Endometrium (tissue), 2 donors: ENCODE results near the gene UGGT1.
"Not testable (repeated sequence)": the region's sequence is repeated elsewhere in the genome, so short reads cannot be mapped to it uniquely, and the experiment has no call there.

ENCODE experiments used
- FAIRE-seq: peaks from 2 replicates; lab custom pipeline; 2012; peaks lifted over from hg19 to GRCh38; lab: Jason Lieb, UNC
- donor health status: control.
- donor health status: control.

UGGT1 gene

DNA sequence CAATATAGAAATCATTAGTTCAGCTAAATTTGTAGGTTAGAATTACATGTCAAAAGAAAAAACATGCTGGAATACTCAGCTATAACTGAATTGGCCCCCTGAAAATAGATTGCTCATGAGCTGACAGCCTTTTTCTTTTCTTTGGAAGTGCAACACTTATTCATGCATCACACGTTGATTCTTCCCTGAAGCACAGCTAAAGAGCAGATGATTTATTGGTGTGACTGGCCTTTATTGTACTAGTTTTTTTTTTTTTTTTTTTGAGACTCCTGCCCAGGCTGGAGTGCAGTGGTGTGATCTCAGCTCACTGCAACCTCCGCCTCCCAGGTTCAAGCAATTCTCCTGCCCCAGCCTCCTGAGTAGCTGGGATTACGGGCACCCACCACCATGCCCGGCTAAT, 83.1 kb downstream of the UGGT1 start:
- FAIRE-seq = not testable (repeated sequence)

DNA sequence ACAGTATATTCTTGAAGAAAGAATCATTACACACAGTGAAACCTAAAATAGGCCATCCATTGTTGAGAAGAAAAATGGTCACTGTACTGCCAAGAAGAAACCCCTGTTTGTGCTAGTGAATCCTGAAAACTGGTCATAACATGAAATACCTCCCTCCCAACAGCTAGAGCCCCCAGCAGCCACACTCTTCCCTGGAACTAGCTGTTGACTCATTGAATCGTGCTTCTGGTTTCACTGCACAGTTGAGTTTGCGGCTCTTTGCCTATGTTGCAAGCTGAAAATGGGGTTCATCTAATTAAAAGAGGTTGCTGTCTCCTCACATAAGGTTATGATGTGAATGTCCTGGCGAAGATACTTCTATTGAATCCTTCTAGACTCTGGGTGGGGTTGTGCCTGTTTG, 86.3 kb downstream of the UGGT1 start:
- FAIRE-seq = no peak

DNA sequence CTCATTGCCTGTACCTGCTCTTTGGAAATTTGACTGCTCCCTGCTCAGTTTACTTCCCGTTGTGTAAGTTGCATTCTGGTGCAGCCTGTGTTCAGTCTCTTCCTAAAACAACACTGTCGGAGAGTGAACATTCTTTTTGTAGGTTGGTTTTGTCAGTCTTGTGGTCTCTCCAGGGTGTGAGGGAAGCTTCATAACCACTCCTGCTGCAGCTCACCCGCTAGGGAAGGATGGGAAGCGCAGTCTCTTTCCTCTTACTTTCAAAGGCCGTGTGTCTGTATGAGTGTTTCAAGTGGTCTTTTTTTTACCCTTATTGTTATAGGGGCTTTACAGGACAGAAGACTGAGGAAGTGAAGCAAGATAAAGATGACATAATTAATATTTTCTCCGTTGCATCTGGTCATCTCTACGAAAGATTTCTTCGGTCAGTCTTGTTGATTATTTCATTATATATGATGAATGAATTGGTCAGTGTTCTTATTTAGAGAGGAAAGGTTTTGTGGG, 87.2 kb downstream of the UGGT1 start:
- FAIRE-seq = no peak

DNA sequence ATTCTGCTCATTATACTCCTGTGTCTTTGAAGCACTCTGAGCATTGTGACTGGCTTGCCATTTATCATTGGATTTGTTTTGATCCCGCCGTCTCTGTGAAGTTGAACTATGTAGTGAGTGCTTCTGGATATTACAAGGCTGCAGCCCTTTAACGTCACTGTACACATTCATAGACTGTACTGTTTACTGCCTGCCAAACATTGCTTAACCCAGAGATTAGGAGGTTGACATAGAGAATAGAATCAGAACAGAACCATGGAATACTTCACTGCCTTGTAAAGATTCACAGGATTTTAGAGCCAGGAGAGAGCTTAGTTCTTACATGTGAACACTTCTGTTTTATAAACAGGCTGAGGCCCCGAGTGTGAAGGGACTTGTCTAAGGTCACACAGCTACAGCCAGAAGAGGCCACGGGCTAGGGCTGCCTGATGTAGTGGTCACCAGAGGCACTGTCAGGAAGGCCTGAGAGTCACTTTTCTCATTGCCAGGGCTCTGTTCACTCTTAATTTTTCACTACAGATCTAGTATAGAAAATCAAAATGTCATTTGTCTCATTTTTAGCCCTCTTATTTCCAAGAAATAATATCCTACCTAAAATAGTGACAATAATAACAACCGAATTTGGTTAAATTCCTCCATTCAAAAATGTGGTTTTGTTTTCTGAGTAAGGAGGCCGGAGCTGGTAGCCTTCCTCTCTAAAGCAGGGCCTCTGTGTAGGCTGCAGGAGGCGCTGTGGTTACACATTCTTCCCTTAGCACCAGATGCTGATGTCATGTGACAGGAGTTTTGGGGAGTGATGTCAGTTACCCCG, 87.9 kb downstream of the UGGT1 start:
- no peak for FAIRE-seq

DNA sequence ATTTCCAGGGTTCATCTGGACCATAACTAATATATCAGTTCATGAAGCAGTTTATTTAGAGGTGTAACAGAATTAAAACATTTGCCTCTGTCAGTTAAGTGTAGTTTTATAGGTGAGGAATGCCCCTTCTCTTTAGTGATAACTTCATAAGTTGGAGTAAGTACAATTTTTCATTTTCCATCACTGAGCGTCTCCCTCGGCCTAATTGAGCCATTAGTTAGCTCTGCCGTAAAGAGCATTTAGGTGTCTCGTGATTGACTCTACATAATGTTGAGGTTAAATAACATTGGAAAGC, 88.4 kb downstream of the UGGT1 start:
- no peak for FAIRE-seq

DNA sequence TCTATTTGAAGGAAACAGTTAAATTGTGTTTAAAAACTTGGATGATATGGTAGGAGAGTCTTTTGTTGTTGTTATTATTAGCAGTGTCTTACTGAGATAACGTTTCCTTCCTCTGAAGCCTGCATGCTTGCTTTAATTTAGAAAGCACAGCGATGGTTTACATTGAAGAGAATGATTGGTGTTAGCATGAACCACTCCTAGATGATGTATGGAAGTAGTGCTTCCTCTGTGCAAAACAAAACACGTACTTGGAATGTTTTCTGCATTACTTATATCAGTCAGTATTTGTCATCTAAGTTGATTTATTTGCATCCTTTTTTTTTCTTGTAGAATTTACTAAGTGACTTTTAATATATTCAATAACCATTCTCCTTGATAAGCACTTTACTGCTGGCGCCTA, 89.0 kb downstream of the UGGT1 start:
- no peak for FAIRE-seq

DNA sequence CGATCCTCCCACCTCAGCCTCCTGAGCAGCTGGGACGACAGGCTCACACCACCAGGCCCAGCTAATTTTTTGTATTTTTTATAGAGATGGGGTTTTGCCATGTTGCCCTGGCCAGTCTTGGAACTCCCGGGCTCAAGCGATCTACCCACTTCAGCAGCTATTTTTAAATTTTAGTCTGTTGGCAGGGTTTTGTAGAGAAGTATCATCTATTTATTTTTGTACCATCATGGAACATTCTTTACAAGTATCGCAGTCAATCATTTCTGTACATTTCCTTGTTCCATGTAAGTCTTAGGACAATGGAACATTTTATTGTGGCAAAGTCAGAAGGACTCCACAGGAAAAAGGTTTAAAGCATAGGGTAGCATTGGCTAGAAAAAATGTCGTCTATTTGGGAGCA, 94.6 kb downstream of the UGGT1 start:
- FAIRE-seq = no peak

DNA sequence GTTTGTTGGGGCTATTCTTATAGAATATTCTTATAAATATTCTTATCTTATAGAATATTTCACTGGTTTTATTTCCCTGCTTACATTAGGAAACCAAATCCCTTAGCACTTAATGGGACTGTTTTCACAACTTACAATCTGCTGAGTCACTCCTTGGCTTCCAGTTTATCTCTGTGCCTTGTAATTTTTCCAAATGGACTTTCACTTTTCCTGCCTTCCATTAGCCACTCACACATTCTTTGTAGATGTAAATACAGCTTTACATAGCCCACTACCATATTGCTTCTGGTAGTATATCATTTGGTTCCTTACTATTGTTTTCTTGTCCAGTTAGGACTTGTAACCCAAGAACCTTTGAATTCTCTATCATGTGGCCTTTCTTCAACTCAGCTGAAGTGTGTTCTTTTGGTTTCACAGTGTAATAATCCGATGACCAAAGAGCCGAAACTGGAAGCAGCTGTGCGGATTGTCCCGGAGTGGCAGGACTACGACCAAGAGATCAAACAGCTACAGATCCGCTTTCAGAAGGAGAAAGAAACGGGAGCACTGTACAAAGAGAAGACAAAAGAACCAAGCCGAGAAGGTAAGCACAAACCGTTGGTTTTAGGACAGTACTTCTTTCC, 96.1 kb downstream of the UGGT1 start:
- FAIRE-seq = no peak

DNA sequence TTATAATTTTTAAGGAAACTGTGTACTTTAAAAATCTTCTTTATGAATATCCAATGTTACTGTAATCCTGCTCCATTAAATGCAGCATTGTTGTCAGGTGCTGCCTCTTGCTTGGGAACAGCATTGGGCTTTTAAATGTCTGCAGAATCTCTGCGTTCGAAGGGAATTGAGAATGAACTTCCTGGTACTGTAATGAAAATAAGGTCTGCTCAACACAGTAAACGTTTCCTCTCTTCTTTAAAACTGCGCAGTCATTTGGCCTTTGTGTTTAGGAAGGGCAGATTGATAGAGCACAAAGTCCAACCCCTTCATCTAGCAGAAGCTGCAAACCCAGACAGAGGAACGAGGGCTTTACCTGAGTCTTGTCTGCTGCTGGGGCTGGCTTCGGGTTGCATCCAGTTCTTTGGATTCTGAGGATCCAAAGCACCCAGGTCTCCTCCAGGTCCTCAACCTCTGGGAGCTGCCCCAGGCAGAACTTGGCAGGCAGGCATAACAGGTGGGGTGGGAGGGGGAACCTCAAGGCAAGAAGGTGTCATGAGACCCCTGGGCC, 104.5 kb downstream of the UGGT1 start:
- FAIRE-seq = no peak

DNA sequence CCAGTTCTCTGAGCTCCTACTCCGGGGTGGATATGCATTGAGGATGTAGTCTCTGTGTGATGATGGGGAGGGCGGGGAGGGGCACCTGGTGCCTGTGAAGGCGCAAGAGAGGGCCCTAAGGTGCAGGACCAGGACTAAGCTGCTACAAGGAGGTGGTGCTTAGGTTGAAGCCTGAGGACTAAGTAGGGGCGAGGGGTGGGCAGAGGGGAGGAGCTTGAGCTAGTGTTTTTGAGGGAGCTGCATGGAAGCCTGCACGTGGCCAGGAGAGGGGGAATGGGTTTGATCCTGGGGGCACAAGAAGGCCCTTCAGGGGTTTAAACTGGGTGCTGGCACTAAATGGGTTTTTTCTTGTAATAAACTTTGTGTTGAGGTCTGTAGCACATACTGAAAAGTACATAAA, 105.0 kb downstream of the UGGT1 start:
- no peak for FAIRE-seq

DNA sequence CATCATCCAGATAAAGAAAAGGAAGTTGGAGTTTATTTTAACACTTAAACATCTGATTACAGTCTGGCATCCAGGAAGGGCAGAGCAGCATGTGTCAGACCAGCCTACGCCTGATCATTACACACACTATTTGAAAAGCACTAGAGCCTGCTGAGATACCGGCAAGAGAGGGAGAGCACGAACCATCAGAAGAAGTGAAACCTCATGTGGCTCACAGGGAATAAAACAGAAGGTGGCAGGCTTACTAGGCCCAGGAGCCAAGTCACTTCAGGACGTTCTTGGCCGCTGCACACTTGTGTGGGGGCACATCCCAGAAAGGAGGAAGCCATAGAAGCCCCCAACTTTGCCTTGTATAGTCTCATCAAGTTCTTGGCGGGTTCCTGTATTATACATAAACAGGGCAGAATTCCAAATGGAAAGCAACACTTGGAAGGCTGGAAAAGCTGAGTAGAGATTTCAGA, 105.5 kb downstream of the UGGT1 start:
- no peak for FAIRE-seq

DNA sequence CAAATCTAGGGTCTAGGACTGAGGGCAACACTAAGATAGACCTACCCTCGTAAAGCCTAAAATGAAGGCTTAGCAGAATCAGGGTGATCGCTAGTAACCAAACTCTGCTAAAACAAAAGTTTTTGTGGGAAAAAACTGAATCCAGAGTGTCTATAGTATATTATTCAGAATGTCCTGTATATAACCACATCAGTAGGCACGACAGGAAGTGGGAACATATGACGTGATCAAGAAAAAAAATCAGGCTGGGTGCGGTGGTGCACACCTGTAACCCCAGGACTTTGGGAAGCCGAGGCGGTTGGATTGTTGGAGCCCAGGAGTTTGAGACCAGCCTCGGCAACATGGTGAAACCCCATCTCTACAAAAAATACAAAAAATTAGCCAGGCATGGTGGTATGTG, 106.1 kb downstream of the UGGT1 start:
- FAIRE-seq = no peak

DNA sequence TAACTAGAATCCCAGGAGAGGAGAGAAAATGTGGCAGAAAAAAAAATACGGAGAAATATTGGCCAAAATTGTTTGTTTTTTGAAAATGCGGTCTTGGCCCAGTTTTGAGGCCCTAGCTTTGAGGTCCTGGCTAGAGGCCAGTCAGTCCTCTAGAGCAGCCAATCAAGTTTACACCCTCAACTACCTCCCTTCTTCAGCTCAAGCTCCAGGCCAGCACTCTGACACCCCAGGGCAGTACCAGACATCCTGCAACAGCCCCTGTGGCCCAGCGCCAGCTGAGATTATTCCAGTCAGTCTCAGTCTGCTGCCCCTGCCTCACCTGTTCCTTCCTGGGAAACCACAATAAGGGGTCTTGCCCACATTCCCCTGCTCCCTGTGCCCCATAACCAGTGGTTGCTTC, 107.7 kb downstream of the UGGT1 start:
- FAIRE-seq = no peak

DNA sequence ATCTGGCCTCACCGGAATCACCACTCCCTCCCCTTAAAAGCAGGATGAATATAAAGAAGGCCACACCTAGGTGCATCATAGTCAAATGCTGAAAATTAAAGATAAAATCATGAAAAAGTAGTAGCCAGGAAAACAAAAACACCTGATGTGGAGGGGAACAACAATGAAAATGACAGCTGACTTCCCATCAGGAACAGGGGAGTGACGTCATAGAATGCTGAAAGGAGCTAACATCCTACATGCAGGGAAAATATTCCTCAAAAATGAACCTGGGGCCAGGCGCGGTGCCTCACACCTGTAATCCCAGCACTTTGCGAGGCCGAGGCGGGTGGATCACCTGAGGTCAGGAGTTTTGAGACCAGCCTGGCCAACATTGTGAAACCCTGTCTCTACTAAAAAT, 108.1 kb downstream of the UGGT1 start:
- no peak for FAIRE-seq

DNA sequence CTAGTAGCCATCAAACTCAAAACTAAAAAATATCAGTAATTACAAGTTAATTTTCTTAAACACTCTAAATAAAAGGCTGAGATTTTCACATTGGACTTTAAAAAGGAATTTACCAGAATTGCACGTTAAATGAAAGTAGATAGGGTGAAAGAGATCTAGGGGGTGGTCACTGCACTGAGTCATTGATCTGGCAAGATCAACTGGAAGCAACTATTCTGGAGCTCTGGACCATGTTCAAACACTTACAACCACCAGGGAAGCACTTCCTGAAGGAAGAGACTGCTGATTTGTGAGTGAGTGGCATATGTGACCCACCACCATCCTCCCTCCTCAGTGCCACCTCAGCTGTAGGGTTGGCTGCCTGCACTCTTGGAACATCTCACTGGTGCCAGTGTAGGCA, 111.8 kb downstream of the UGGT1 start:
- FAIRE-seq = no peak

DNA sequence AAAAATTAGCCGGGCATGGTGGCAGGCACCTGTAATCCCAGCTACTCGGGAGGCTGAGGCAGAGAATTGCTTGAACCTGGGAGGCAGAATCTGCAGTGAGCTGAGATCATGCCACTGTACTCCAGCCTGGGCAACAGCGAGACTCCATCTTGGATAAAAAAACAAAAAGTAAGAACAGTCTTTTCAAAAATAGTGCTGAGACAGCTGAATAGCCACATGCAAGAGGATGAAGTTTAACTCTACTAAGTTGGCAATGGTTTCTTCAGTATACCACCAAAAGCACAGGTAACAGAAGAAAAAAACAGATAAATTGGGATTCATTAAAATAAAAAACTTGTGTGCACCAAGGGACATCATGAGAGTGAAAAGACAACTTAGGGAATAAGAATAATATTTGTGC, 115.2 kb downstream of the UGGT1 start:
- no peak for FAIRE-seq

DNA sequence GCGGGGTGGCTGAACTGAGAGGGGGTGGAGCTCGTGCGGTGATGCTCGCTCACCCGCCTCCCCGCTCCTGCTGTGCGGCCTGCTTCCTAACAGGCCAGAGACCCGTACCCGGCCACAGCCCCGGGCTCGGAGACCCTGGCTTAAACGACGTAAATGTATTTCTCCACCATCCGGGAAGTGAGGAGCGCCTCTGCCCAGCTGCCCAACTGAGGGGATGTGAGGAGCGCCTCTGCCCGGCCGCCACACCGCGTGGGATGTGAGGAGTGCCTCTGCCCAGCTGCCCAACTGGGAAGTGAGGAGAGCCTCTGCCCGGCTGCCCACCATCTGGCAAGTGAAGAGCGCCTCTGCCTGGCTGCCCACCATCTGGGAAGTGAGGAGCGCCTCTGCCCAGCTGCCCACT, 117.0 kb downstream of the UGGT1 start:
- no peak for FAIRE-seq

DNA sequence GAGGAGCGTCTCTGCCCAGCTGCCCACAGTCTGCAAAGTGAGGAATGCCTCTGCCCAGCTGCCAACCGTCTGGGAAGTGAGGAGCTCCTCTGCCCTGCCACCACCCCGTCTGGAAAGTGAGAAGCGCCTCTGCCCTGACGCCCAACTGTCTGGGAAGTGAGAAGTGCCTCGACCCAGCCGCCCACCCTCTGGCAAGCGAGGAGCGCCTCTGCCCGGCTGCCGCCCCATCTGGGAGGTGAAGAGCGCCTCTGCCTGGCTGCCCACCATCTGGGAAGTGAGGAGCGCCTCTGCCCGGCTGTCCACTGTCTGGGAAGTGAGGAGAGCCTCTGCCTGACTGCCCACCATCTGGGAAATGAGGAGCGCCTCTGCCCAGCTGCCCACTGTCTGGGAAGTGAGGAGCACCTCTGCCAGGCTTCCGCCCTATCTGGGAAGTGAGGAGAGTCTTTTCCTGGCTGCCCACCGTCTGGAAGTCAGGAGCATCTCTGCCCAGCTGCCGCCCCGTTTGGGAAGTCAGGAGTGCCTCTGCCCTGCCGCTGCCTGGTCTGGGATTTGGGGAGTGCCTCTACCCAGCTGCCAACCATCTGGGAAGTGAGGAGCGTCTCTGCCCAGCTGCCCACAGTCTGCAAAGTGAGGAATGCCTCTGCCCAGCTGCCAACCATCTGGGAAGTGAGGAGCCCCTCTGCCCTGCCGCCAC, 117.8 kb downstream of the UGGT1 start:
- not testable (repeated sequence) for FAIRE-seq

DNA sequence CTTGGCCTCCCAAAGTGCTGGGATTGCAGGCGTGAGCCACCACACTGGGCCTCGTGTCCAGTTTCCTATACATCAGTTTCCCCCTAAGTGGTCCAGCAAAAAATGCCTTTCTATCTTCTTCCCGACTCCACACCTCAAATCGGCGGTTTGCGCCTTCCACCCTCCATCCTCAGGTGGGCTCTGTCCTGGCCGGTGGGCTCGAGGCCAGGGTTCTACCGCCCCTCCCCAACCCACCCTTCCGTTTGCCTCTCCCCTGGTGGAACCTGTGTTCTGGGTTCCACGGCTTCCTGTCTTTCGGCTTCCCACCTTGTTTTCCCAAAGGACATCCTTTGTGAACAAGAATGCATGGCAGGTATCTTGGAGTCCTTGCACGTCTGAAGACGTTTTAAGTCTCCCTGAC, 123.3 kb downstream of the UGGT1 start:
- FAIRE-seq = no peak

DNA sequence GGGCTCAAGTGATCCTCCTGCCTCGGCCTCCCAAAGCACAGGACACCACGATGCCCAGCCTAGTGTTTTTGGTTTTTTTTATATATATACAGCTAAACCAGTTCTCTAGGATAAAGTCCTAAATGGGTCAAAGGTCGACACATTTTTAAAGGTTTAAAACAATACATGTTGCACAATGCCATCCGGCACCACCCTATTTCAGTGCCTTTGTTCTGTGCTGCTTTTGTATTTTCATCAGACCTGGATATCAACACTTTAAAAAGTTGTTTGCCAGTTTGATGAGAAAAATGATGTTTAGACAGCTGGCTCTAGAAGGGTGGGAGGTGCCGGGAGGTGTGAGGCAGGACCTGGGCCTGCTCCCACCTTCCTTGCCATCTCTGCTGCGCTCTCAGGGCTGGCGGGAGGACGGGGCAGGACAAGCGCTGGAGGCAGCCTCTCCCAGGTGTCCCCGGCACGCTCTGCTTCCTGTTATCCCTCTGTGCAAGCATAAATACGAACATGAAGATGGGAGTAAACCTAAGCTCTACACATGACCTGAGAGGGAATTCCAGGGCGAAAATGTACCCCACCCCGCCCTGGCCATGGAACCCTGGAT, 124.0 kb downstream of the UGGT1 start:
- FAIRE-seq = no peak

DNA sequence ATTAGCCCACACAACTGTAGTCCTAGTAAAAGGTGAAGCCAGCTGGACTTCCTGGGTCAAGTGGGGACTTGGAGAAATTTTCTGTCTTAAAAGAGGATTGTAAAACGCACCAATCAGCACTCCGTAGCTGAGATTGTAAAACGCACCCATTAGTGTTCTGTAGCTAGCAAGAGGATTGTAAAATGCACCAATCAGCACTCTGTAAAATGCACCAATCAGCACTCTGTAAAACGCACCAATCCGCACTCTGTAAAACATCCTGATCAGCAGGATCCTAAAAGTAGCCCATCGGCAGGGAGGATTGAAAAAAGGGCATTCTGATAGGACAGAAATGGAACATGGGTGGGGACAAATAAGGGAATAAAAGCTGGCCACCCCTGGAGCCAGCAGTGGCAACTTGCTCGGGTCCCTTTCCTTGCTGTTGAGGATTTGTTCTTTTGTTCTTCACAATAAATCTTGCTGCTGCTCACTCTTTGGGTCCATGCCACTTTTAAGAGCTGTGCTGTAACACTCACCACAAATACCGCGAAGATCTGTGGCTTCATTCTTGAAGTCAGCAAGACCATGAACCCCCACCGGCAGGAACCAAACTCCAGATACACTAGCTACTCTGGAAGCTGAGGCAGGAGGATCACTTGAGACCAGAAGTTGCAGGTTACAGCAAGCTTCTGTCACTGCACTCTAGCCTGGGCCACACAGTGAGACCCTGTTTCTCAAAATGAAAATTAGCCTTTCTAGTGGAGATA, 125.1 kb downstream of the UGGT1 start:
- FAIRE-seq = no peak

DNA sequence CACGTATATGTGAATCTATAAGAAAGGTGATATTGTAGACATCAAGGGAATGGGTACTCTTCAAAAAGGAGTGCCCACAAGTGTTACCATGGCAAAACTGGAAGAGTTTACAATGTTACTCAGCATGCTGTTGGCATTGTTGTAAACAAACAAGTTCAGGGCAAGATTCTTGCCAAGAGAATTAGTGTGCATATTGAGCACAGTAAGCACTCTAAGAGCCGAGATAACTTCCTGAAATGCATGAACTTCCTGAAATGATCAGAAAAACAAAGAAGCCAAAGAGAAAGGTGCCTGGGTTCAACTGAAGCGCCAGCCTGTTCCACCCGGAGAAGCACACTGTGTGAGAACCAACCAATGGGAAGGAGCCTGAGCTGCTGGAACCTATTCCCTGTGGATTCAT, 126.7 kb downstream of the UGGT1 start:
- no peak for FAIRE-seq
